HL-60 (cell line): ENCODE measurements around the gene CYTH1.

Source experiments
- POLR2AphosphoS5 ChIP-seq: IDR thresholded peaks from 2 replicates; pipeline ENCODE4 v1.6.1; 2012; ENCODE audit warnings: low read depth
- TF ChIP-seq, protein P1 (sequence below): IDR thresholded peaks from one replicate; pipeline ENCODE4 v1.5.1; 2011; ENCODE audit warnings: low read length, control low read depth, inconsistent platforms; ENCODE audit not compliant: insufficient read depth

- TF ChIP-seq, protein P1, sequence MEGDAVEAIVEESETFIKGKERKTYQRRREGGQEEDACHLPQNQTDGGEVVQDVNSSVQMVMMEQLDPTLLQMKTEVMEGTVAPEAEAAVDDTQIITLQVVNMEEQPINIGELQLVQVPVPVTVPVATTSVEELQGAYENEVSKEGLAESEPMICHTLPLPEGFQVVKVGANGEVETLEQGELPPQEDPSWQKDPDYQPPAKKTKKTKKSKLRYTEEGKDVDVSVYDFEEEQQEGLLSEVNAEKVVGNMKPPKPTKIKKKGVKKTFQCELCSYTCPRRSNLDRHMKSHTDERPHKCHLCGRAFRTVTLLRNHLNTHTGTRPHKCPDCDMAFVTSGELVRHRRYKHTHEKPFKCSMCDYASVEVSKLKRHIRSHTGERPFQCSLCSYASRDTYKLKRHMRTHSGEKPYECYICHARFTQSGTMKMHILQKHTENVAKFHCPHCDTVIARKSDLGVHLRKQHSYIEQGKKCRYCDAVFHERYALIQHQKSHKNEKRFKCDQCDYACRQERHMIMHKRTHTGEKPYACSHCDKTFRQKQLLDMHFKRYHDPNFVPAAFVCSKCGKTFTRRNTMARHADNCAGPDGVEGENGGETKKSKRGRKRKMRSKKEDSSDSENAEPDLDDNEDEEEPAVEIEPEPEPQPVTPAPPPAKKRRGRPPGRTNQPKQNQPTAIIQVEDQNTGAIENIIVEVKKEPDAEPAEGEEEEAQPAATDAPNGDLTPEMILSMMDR: no peak
- no peak; the same call in 1 of the 2 replicates for TF ChIP-seq POLR2AphosphoS5
Observed at GRCh38 chr17:78806451-78806850, 24.4 kb upstream of the CYTH1 start.
